ENCODE measurements around the gene TTC39C. TPM values are rescaled to one million over a fixed set of nuclear protein-coding genes. Genes with fewer than 3 reads are reported as not detected.

TTC39C gene
- total RNA-seq, 1 experiment from 2014 or later = 24.0 TPM

DNA sequence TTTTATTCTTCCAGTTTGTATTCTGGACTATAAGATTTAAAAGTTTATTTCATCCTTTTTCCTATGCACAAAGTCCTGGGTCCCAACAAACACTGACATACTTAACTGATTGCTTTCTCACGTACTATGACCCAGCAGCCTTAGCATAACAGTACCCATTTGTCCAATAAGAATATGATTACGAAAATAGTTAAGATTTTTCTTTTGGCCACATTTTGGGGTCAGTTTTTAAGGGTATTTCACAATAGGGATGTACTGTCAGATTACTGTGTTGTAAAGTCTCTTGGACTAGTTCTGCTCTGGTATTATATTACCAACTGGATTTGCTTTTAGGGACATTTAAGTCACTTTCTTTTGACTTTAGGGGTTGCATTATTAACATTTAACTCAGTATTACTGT is 46.1 kb downstream of the TTC39C start:
- Histone ChIP-seq H3K27me3 (replicated peaks; ENCODE audit: insufficient read depth, low read depth, low read length, poor library complexity) (no peaks in the 10 kb centered on the region), H3K36me3 (ENCODE audit: insufficient read depth, low read length, poor library complexity, severe bottlenecking) (no peaks in the 10 kb centered on the region), H3K4me1 (ENCODE audit: insufficient read depth, low read length, poor library complexity, severe bottlenecking) (peaks cover 6% of the 10 kb centered on the region), H3K9me3 (ENCODE audit: low read depth, low read length, poor library complexity, severe bottlenecking) (no peaks in the 10 kb centered on the region), H3K27ac (ENCODE audit: low read depth, low read length, poor library complexity, severe bottlenecking) (no peak overlapping the region), H3K4me3 (ENCODE audit: low read depth, low read length, poor library complexity, severe bottlenecking) (no peak overlapping the region)
- no peak for DNase-seq (ENCODE audit: low spot score)
- ChIA-PET POLR2A (ENCODE audit: low non-redundant PET) (no interaction called here), CTCF (no interaction called here)
- intact Hi-C loops (cut with micrococcal nuclease; ENCODE audit: unreplicated experiment) = loop anchor here (10.0 kb wide), 1 partner anchor 54 kb away; no protein-coding TSS in a partner anchor
- no TSS peak for BruUV-seq (replicated peaks)
- no peak for TF ChIP-seq EZH2 (IDR thresholded peaks at IDR 0.05; ENCODE audit: borderline replicate concordance, low read depth, low read length, poor library complexity, severe bottlenecking)
- TF ChIP-seq, protein P1, sequence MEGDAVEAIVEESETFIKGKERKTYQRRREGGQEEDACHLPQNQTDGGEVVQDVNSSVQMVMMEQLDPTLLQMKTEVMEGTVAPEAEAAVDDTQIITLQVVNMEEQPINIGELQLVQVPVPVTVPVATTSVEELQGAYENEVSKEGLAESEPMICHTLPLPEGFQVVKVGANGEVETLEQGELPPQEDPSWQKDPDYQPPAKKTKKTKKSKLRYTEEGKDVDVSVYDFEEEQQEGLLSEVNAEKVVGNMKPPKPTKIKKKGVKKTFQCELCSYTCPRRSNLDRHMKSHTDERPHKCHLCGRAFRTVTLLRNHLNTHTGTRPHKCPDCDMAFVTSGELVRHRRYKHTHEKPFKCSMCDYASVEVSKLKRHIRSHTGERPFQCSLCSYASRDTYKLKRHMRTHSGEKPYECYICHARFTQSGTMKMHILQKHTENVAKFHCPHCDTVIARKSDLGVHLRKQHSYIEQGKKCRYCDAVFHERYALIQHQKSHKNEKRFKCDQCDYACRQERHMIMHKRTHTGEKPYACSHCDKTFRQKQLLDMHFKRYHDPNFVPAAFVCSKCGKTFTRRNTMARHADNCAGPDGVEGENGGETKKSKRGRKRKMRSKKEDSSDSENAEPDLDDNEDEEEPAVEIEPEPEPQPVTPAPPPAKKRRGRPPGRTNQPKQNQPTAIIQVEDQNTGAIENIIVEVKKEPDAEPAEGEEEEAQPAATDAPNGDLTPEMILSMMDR (conservative IDR thresholded peaks at IDR 0.05; ENCODE audit: low read depth, low read length) = no peak

DNA sequence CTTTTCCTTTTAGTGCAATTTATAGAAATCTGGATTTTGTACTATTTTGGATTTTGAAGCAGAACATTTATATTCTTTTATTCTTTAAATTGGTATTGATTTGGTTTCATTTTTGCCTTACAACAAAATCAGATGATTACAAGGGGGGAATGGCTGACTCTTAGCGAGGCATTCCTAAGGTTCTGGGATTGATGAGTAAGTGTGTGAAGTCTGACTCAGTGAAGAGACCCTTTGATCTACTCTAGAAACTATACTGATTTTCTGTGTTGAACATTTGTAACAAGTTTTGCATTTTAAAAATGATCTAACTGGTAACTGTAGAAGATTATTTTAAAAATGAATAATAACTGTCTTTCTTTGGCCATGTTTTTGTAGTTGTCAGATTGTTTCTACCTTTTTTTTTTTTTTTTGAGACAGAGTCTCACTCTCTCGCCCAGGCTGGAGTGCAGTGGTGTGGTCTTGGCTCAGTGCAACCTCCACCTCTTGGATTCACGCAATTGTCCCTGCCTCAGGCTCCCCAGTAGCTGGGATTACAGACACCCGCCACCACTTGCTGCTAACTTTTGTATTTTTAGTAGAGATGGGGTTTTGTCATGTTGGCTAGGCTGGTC is 48.7 kb downstream of the TTC39C start:
- Histone ChIP-seq H3K4me1 (ENCODE audit: insufficient read depth, low read length, poor library complexity, severe bottlenecking) (no peaks in the 10 kb centered on the region), H3K27me3 (replicated peaks; ENCODE audit: insufficient read depth, low read depth, low read length, poor library complexity) (no peaks in the 10 kb centered on the region), H3K27ac (ENCODE audit: low read depth, low read length, poor library complexity, severe bottlenecking) (no peak overlapping the region), H3K36me3 (ENCODE audit: insufficient read depth, low read length, poor library complexity, severe bottlenecking) (no peaks in the 10 kb centered on the region), H3K4me3 (ENCODE audit: low read depth, low read length, poor library complexity, severe bottlenecking) (no peak overlapping the region), H3K9me3 (ENCODE audit: low read depth, low read length, poor library complexity, severe bottlenecking) (no peaks in the 10 kb centered on the region)
- no peak for DNase-seq (ENCODE audit: low spot score)
- TF ChIP-seq, protein P1 (conservative IDR thresholded peaks at IDR 0.05; ENCODE audit: low read depth, low read length) = no peak
- no peak for TF ChIP-seq EZH2 (IDR thresholded peaks at IDR 0.05; ENCODE audit: borderline replicate concordance, low read depth, low read length, poor library complexity, severe bottlenecking)
- no TSS peak for BruUV-seq (replicated peaks)
- CTCF ChIA-PET = no interaction called here
- intact Hi-C loops (cut with micrococcal nuclease; ENCODE audit: unreplicated experiment) = loop anchor here (10.0 kb wide), 1 partner anchor 52 kb away; no protein-coding TSS in a partner anchor
- POLR2A ChIA-PET (ENCODE audit: low non-redundant PET) = no interaction called here

DNA sequence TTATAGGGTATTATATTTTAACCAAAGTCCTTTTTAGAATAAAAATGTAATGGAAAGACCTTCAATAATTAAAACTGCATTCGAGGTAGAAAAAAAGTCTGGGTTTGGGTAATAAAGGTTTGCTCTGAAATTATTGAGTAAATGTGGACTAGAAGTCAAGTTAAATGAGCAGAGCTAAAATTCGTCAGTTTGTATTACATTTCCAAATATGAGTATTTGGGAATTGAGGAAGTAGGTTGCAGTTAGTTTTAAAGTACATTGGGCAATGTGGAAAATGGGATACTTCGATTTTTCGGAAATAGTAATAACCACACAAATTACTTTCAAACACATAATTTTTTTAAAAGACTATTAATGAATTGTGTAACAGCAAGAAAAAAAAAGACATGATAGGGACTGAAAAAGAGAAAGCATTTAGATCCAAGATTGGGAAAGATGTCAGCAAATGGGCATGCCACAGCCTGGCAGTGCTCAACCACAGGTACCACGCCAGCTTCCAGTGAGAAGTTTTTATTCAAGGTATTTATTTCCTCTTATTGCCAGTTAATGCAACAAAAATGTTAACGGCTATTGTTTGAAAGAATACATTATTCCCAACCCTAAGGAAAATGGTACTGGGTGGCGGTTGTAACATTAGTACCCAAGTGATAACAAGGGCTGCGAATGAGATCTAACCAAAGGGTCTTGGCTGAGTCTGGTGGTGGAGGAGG is 50.0 kb downstream of the TTC39C start:
- CTCF ChIA-PET = no interaction called here
- Histone ChIP-seq H3K9me3 (ENCODE audit: low read depth, low read length, poor library complexity, severe bottlenecking) (no peaks in the 10 kb centered on the region), H3K27me3 (replicated peaks; ENCODE audit: insufficient read depth, low read depth, low read length, poor library complexity) (no peaks in the 10 kb centered on the region), H3K36me3 (ENCODE audit: insufficient read depth, low read length, poor library complexity, severe bottlenecking) (no peaks in the 10 kb centered on the region), H3K4me1 (ENCODE audit: insufficient read depth, low read length, poor library complexity, severe bottlenecking) (peaks cover 8% of the 10 kb centered on the region), H3K4me3 (ENCODE audit: low read depth, low read length, poor library complexity, severe bottlenecking) (no peak overlapping the region), H3K27ac (ENCODE audit: low read depth, low read length, poor library complexity, severe bottlenecking) (no peak overlapping the region)
- no peak for TF ChIP-seq EZH2 (IDR thresholded peaks at IDR 0.05; ENCODE audit: borderline replicate concordance, low read depth, low read length, poor library complexity, severe bottlenecking)
- TF ChIP-seq, protein P1 (conservative IDR thresholded peaks at IDR 0.05; ENCODE audit: low read depth, low read length) = no peak
- intact Hi-C loops (cut with micrococcal nuclease; ENCODE audit: unreplicated experiment) = loop anchor here (10.0 kb wide), 1 partner anchor 50 kb away; no protein-coding TSS in a partner anchor
- no peak for DNase-seq (ENCODE audit: low spot score)
- POLR2A ChIA-PET (ENCODE audit: low non-redundant PET) = no interaction called here
- no TSS peak for BruUV-seq (replicated peaks)
